NCI-H345 treated with DMSO at 0.1 percent for 48 hours (cell line): ENCODE measurements around the gene ZPR1.
"Not testable (repeated sequence)": the region's sequence is repeated elsewhere in the genome, so short reads cannot be mapped to it uniquely, and the experiment has no call there.

Experiments
- DNase-seq: peaks from one replicate; lab custom pipeline; 2025; ENCODE audit not compliant: unreplicated experiment; lab: John Stamatoyannopoulos, UW

The ZPR1 gene

DNA sequence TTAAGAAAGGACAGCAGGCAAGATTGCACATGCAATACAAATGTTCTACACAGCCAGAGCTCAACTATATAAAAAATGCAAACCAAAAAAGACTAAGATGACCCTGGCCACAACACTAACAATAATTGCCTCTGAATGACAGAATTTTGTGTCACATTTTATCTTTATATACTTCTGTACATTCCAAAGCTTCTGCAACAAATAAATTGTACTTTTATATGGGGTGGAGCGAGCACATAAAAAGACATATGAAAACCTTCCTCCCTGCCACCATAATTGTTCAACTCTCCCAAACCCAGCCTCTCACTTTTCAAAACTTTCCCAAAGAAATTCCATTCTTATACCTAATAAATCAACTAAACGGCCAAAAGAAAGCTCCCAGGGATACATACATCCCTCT is 25.7 kb downstream of the ZPR1 start:
- no peak for DNase-seq

GRCh38 chr11:116756044-116756443 is 31.8 kb downstream of the ZPR1 start:
- DNase-seq, result not testable (repeated sequence)

DNA sequence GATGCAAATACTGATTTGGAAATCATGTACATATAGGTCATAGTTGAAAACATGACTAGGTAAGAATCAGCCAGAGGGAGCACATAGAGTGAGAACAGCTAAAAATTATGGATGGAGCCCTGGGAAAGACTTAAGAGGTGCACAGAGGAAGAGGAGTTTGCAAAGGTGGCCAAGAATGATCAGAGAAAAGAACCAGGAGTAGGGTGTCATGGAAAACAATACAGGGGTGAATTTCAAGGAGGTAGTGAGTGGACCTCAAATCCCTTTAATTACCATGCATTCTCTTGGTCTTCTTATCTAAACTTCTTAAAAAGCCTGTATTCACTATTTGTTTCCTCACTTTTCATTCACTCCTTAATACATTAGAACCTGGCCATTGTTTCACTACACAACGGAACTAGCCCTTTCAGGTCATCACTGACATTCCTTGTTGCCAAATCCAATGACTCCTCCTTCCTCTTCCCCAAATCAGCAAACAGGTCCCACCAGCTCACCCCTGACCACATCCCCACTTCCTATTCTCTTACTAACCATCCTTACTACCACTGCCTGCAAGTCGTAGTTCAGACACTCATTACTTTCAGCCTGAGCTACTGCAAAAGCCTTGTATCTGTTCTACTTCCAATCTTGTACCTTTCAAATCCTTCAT is 37.6 kb downstream of the ZPR1 start:
- no peak for DNase-seq

GRCh38 chr11:116742104-116742503 is 45.7 kb downstream of the ZPR1 start:
- no peak for DNase-seq

GRCh38 chr11:116740741-116741140 is 47.1 kb downstream of the ZPR1 start:
- no peak for DNase-seq

DNA sequence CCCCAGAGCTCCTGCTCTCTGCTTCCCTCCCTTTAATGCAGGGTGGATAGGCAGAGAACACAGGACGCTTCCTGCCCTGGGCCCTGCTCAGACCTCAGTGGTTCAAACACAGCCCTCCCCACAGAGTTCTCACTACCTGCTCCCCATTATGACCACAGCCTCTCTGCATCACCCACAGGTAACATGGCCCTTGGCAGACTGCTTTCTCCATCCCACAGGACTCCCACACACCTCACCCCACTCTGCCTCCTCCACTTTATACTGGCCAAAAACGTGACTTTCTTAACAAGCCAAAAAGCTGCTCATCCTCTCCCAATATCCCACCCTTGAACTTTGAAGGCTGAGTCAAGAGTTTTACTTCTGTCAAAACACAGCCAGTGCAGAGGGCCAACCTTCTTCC is 48.8 kb downstream of the ZPR1 start:
- DNase-seq, result no peak

DNA sequence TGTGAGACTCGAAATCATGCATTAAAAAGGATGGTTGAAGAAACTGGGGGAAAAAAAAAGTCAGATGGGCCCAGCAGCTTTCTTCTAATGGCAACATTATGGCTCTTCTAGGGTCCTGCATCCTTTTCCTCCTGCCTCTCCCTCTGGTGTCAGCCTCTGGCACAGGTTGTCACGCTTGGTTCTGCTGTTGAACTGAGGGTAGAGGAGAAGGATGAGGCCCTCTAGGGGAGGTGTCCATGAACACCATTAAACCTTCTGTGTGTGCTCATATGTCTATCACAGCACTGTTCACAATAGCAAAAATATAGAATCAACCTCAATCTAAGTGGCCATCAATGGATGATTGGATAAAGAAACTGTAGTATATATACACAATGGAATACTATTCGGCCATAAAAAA is 51.1 kb downstream of the ZPR1 start:
- no peak for DNase-seq

GRCh38 chr11:116733969-116734508 is 53.8 kb downstream of the ZPR1 start:
- DNase-seq, result no peak

DNA sequence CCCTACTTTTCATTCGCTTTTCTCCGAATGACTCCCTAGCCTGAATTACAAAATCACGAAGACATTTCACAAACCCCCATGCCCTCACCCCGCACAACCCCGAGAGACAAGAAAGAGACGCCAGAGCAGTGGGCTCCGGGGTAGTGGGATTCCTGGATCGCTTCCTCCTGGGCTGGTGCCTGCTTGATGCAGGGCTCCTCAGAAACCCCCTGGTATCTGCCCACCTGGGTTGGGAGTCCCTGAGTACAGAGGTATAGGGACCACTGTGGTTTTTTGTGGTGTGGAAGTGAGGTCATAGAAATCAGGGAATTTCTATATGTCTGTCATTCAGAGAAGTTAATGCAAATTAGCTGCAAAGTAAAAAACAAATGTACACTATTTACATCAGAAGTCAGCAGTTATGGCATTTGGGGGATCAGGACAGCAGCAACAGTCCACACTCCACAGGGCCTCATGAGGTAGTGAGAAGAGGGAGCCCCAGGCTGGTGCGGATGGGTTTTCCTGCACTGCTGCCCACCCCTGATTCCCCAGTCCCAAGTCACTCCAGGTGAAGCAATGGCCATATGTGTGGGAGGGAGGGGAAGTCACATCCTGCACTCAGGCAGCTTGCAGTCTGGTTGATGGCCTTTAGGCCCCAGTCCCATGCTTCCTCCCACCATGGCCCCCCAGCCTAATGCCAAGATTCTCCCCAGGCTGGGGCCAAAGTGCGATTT is 54.6 kb downstream of the ZPR1 start:
- no peak for DNase-seq

DNA sequence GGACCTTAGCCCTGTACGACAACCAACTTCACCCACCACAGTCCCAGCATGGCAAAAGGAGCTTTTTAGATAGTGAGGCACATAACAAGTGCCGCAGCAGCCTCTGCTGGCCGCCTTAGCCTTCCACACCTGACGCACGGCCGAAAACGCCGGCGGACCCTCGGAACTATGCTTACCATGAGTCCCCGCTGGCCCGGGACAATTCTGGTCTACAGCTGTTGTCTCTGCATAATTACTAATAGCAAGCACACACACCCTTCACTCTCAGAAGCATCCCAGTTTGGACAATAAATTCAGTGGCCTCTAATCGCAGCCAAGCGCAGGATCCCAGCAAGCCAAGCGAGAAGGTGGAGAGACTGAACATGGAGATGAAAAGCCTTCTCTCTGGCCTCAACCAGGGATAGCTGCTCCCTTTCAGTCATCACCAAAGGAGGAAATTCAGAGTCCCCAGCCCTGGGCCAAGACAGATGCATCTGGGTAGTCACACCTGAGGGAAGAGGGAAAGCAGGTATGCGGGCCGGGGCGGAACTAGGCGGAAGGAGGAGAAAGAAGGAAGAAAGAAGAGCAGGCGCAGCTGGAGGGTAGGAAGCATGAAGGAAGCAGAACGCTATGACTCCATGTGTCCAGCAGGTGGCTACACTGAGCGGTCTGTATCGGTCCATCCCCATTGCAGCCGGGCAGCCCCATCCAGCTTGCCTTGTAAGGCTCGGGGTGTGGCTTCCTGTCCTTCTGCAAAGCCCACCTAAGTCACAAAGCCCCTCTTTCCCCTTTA is 55.4 kb downstream of the ZPR1 start:
- DNase-seq, result peak; percentile 13

GRCh38 chr11:116731821-116732220 is 56.0 kb downstream of the ZPR1 start:
- DNase-seq, result no peak

DNA sequence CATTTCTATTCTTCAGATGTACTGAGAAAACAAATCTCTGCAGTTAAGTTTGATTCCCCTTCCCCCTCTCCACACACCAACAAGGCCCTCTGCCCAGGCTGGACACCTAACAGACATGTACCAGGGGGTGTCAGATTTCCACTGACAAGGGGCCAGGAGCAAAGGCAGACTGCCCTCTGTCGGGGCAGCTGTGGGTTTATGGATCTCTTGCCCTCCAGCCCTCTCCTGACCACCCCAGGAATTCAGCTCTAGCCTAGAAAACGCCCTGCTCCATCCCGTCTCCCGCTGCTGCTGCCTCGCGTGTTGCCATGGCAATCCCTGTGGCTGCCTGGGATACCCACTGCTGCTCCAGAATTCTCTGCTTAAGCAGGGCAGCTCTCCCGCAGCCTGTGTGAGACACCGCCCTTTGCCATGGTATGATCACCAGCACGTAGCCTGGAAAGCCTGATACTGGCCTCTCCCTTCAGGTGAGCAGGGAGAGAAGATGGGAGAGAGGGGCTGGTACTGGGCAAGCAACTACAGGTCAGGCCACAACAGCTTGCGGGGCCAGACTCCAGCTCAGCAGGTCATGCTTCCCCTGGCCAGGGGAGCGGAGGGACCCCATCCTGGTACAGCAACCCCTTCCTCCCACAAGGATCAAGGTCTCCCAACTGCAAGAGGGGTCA is 56.6 kb downstream of the ZPR1 start:
- DNase-seq, result no peak

DNA sequence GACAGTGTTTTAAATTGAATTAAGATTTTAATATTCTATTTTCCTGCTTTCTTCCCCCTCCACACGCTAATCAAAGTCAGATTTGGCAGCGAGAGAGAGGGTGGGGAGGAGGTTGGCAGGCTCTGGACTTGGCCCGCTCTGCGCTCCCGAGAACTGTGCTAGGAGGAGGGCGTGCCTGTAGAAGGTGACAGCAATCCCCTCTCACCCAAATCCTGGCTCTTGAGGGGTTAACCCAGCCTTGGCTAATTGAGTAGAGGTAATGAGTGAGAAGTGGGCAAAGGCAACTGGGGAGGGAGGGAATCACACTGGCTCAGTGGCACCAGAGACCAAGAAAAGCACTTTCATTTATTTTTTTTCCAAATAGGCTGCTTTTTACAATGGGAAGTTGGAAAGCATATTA is 57.2 kb downstream of the ZPR1 start:
- DNase-seq, result no peak

GRCh38 chr11:116730241-116730561 is 57.6 kb downstream of the ZPR1 start:
- no peak for DNase-seq

- no peak for DNase-seq
Measured at GRCh38 chr11:116729501-116730240, 58.2 kb downstream of the ZPR1 start.

GRCh38 chr11:116727990-116728389 is 59.8 kb downstream of the ZPR1 start:
- DNase-seq, result no peak

GRCh38 chr11:116725434-116726221 is 62.2 kb downstream of the ZPR1 start:
- DNase-seq, result no peak

DNA sequence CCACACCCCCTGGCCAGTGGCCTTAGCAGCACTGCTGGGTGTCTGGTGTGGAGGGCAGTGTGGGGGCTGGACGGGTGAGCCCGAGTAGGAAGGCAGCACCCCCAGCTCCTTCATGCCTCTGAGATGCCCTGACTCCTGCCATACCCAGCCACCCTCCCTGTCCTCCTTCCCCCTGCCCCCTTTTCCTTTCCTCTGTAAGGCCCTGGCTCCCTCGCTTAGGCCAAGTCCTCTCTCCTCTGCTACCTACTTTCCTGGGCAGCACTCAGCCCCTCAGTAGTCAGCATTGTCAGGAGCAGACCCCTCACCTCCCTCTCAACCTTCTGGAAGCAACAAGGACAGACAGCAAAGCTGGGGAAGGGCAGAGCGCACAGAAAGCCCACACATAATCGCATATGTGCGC is 63.0 kb downstream of the ZPR1 start:
- no peak for DNase-seq
